ELR (cell line): ENCODE results near the gene FTCD.

Experiments
- DNase-seq: peaks from one replicate; pipeline ENCODE4 v3.0.0-alpha.2; 2015; ENCODE audit warnings: low read depth

FTCD gene

DNA sequence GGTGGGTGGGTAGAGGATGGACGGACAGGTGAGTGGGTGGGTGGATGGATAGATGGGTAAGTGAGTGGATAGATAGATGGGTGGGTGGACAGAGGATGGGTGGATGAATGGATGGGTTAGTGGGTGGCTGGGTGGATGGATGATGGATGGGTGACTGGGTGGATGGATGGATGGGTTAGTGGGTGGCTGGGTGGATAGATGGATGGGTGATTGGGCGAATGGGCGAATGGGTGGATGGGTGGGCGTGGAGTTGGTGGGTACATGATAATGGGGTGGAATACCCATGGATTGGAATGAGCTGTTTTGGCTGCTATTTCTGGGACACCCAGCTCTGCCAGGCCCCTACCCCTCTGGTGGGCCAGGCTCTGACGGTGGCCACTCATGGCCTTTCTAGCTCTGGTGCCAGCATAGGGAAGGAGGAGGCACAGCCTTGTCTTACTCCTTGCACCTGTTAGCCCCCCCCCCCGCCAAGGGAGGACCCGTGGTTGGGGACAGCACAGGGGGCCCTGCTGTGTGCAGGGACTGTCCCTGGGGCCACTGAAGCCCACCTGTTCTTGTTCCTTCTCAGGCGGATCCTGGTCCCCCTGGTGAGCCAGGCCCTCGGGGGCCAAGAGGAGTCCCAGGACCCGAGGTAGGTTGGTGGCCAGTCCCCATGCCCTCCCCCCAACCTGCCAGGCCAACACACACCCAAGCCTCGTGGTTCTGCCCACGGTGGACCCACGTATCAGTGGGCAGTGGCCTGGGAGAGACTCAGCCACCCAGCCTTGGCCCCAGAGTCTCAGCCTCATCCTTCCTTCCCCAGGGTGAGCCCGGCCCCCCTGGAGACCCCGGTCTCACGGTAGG is 31.1 kb downstream of the FTCD start:
- no peak for DNase-seq

DNA sequence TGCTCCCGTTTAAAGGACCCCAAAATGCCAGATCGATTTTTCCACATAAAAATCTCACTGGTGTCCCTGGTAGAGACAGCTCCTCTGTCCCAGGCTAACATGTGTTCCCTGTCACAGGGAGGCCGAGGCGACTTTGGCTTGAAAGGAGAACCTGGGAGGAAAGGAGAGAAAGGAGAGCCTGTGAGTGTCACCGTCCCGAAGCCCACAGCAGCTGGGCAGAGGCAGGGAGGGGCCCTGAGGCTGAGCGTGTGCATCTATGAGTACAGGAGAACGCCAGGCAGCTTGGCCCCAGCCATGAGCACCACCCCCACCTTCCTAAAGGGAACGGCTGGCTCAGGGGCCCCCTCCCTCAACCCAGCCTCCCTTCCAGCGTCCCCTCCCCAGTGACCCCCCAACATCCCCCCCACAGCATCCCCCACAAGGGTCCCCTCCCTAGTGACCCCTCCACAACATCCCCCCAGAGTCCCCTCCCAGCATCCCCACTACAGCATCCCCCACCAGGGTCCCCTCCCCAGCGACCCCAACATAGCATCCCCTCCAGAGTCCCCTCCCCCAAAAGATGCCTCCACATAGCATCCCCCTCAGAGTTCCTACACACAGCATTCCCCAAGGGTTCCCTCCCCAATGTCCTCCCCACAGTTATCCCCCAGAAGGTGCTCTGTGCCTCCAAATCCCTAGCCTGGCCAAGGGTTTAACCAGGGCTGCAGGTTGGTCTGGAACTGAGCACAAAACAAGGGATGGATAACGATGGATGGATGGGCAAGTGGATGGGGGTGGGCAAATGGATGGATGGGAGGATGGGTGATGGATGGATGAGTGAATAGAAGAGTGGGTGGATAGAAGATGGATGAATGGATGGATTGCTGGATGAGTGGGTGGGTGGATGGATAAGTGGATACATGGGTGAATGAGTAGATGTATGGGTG is 32.4 kb downstream of the FTCD start:
- no peak for DNase-seq

DNA sequence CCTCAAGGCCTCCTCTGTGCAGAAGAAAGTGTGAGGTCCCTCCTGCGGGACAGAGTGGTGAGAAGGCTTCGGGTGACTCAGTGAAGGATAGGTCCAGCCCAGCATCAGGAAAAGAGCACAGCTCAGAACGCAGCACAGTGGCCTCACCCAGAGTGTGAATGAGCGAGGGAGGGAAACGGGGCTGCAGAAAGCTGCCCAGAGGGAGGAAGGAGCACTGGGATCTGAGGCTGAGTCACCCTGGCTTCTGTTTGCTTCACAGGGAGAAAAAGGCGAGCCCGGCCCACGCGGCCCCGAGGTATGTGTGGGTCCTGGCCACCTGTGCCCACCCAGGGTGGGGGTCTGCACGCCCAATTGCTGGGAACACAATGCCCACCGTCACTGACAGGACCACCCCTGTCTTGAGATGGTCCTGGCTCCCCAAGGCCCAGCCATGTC is 33.1 kb downstream of the FTCD start:
- peak; percentile 93 for DNase-seq

DNA sequence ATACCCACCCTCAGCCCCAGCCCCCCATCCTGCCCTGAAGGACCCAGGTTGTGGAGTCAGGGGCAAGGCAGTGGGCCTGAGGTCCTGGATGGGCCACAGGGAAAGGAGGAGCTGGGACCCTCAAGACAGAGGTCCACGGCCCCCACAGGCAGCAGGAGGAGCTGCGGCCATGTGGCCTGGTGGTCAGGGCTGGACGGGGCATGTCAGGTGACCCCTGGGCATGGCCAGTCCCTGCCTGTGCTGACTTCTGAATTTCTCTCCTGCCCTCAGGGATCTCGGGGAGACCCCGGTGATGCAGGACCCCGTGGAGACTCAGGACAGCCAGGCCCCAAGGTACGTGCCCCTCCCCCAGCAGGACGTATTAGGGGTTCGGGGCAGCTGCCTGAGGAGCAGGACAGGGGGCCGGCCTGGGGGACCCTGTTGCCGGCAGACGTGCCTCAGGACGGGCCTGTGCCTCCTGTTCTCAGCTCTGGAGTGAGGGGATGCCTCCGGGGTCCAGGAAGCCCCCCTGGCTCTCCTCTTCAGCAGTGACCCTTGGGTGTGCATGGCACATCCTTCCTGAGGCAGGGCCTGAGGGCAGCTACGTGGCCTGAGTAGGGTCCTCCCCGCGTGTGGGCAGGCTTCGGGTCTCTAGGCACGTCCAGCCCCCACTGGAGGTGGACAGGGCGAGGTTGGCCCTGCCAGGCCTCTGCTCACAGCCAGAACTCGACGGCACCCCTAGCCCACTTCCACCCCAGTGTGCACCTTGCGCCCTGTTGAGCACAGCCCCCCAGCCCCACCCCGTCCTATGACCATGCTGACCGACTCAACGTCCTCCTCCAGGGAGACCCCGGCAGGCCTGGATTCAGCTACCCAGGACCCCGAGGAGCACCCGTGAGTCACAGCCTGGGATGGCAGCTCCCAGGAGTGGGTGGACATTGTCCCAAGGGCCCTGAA is 33.8 kb downstream of the FTCD start:
- DNase-seq = no peak

DNA sequence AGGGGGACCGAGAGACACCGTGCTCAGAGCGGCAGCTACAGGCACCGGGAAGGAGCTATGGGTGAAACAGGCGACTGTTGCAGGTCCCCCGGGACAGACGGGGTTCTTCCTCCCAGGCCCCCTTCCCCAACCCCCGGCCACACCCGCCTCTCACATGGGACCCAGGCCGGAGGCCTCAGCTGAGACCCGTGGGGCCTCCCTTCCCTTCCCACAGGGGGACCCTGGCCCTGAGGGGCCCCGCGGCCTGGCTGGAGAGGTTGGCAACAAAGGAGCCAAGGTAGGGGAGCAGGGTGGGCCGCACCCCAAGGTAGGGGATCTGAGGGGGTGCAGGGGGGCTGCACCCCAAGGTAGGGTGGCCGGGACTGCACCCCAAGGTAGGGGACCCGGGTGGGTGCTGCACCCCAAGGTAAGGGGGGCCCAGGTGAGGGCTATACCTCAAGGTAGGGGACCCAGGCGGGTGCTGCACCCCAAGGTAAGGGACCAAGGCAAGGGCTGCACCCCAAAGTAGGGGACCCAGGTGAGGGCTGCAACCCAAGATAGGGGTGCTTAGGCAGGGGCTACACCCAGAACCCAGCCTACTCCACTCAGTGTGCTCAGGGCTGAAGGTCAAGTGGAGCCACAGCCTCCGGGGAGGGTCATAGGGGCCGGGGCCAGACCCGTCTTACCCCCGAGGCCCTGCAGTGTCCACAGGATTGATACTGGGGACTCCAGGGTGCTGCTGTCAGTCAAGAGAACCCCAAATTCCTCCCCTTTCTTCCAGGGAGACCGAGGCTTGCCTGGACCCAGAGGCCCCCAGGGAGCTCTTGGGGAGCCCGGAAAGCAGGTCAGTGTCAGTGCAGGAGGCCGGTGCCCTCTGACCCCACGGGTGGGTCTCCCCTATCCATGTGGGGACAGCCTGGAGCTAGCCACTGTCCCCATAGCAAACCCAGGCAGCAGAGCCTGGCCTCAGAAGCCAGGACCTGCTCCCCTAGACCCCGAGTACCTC is 34.8 kb downstream of the FTCD start:
- DNase-seq = no peak

DNA sequence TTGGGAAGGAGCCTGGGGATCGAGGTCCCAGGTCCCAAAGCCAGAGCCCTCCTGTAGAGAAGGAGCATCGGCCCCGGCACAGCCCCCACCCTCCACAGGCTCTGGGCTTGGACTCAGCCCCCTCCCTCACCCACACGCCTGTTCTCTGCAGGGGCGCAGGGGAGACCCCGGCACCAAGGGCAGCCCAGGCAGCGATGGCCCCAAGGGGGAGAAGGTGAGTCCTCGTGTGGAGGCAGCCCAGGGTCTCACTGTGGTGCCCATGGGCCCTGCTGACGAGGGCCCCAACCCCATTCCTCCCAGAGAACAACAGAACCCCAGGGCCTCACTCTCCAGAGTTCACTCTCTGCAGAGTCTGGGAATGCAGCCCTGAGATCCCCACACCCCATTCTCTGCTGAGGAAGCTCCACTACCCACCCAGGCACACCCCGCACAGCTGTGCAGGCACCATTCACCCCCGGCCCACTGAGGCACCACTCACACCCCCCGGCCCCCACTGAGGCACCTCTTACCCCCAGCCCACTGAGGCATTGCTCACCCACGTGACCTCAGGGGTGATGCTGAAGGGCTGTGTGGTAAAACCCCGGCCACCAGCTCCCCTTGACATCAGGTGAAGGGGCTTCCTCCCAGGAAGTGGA is 35.6 kb downstream of the FTCD start:
- no peak for DNase-seq

DNA sequence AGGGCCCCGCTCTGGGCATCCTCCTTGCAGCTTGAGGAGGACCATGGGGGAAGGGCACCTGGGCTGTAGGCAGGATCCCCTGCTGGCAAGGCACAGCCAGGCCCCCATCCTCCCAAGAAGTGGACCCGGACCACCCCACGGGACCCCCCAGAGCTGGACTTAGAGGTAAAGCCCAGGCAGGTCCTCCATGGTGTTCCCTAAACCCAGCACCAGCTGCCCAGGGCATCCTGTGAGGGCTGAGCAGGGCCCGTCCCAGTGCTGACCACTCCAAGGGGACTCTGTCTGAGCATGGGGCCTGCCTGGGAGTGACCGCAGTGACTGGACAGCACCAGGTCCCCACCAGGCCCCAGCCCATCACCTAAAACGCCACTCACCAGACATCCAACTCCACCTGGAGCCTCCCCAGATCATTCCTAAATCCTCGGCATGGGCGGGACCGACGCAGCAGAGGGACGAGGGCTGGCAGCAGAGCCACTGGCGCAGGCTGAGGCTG is 36.2 kb downstream of the FTCD start:
- no peak for DNase-seq

DNA sequence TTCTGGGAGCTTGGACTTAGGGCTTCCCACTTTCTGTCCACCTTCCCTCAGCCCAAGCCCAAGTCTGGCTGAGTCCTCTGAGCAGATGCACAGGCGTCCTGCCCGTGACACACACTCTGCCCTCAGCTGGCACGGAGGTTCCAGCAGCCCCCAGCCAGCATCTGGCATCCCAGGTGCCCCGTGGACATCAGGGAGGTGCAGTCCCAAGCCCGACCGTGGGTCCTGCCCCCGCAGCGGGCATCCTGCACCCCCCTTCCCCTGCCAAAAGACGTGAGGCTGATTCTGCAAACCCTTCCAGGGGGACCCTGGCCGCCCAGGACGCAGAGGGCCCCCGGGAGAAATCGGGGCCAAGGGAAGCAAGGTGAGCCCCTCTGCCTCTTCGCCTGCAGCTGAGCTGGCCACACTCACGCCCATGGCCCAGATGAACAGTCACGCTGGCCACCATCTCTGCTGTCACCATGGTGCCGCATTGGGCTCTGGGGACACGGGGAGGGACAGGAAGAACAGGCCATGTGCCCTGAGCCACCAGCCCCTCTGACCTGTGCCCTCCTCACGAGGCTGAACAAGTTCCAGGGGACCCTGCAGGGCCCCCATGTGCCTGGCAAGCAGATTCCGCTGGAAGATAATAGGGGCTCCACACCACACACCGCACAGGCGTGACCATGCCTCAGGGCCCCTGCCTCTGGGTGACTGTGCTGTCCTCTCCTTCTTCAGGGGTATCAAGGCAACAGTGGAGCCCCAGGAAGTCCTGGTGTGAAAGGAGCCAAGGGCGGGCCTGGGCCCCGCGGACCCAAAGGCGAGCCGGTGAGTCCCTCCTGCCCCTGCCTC is 36.8 kb downstream of the FTCD start:
- no peak for DNase-seq

DNA sequence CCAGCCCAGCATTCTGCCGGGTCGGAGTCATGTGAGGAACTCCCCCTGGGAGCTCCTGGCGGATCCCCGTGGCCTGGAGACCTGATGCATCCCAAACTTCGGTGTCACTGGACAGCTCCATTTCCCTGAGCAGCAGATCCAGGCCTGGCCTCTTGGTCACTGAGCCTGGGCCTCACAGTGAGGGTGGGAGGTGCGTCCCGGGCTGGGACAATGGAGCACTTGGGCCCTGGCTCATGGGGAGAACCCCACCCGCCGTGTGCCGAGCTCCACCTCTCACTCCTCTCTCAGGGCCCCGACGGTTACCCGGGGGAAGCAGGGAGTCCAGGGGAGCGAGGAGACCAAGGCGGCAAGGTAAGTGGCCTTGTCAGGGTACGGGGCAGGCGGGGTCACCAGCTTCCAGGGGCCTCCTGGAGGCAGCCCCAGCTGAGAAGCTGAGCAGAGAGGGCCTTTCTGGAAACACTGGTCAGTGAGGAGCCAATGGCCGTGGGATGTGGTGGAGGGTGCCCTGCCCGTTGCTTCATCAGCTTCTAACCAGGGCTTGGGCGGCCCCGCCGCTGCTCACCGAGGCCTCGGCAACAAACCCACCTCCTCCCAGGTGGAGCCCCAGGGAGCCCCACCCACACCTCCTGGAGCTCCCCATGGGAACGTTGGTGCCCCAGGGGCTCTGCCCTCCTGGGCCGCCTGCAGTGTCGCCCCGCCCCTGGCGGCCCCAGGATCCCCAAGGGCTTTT is 37.6 kb downstream of the FTCD start:
- no peak for DNase-seq

DNA sequence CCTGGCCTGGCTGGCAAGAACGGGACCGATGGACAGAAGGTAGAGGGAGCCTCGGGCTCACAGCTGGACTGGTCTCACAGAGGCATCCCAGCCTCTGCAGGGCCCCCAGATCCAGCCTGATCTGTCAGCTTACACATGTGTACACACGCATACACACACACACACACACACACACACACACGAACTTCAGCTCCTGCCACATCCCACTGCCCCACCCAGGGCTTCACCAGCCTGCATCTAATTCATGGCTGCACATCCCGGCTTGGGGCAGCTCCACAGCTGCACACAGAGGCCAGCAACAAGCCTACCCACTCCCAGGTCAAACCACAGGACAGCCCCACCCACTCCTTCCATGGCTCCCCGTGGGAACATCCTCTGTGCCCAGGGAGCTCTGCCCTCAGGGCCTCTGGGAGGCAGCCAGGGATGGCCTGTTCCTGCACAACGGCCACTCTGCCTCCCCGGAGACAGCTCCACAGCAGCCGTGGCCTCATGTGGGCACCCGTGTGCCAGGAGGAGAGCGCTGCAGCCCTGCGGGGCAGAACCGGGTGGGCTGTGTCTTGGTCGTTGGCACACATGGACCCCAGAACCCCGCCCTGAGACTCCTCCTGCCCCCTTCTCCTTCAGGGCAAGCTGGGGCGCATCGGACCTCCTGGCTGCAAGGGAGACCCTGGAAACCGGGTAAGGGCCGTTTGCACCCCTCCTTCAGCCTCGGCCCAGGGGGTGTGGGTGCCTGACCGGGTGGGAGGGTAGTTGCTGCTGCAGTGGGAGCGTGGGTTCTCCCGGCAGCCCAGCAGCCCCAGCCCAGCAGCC is 38.4 kb downstream of the FTCD start:
- peak; percentile 50 for DNase-seq

DNA sequence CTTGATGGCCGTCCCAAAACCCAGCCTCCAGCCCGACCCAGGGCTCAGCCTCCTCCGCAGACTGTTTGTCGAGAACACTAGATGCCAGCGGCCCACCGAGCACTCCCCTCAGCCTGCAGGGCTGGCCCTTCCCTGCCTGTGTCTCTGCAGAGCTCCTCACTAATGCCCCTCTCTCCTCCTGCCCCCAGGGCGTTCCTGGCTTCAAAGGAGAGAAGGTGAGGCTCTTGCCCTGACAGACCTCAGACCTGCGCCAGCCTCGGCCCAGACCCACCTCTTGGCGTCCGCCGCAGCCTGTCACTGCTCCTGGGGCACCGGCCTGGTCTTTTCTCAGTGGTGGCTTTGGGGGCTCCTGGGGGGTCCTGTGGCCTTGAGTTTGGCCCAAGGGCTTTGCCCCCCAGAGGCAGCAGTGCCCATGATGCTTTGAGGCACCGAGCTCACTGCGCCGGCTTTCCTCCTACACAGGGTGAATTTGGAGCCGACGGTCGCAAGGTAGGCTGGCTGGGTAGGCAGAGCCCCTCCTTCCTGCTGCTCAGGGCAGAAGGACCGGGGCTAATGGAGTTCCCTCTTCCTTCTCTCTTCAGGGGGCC is 39.1 kb downstream of the FTCD start:
- DNase-seq = no peak

DNA sequence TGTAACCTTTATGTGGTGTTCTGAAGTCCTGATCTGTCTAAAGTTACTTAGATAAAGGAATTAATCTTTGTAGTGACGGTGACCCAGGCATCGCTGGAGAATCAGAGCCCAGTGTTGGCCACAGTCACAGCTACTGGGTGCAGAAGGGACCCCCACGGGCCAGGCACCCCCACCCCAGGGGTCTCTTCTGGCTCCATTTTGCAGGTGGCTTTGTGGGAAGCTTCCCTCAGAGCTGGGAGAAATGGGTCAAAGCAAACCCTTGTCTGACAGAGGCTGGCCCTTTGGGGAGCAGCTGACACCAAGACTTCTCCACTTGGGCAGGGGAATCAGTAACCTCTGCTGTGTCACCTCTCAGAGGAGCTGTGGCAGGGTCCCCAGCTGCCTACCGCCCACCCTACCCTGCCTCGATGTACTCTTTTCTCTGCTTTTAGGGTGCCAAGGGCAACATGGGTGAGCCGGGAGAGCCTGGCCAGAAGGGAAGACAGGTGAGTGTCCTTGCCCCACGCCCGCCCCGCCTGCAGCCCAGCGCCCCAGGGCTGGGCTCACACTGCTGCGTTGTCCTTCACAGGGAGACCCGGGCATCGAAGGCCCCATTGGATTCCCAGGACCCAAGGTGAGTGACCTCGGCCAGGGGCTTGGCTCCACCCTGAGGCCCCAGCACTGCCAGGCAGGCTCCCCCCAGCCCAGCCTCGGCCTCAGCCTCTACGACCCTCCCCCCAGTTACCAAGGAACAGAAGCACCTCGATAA is 39.8 kb downstream of the FTCD start:
- DNase-seq = no peak

DNA sequence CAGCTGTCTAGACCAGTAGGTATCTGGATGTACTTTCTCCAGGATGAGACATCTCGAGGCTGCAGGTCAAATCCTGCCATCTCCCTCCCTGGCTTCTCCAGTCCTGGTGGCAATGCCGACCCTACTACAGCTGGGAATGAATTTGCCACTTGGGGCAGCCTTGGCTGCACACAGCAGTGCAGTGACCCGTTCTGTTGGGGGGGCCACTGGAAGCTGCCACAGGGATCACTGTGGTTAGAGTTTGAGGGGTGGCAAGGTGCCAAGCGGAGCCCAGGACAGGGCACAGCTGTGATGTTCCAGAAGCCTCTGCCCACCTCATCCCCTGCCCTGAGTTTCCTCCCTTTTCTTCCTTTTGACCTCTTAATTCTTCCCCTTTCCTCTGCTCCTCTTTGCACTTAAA is 40.4 kb downstream of the FTCD start:
- DNase-seq = no peak

DNA sequence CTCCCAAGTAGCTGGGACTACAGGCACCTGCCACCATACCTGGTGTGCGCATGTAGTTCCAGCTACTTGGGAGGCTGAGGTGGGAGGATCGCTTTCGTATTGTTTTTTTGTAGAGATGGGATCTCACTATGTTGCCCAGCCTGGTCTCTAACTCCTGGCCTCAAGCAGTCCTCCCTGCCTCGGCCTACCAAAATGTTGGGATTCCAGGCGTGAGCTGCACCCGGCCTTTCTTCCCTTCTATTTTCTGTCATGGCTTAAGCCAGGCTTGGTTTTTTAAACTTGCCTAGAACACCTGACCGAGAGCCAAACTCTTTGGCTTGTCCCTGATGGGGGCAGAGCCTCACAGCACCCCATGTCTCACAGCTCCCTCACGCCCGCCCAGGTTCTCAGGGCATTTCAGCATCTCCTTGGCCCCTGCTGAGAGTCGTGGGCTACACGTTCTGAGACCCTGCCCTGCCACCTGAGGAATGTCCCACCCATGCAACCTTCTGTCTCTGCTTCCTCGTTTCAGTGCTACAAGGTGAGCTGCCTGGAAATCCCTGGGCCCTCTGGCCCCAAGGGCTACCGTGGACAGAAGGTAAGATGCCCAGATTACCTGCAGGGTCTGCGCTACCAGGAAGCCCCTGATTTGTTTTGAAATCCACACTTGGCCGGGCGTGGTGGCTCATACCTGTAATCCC is 41.7 kb downstream of the FTCD start:
- no peak for DNase-seq

DNA sequence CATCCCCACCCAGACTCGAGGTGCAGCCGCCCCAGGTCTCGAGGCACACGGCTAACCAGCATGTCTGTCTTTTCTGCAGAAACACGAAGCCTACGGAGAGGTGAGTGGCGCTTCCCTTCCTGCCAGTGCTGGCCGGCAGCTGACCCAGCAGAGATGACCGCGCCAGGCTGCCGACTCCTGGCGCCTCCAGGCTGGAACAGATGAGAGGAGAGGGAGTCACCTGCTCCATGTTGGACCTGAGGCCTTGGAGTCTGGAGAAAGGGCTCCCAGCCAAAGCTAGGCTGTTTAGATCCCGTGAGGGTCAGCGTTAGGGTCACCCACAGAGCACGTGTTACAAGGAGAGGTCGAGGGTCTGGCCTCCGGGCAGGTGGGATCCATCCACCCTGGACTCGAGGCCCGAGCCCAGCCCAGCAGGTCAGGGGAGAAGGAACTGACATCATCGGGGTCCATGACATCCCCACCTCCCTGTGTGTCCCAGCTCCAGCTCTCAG is 42.6 kb downstream of the FTCD start:
- DNase-seq = no peak
